Islet of Langerhans (tissue), 1 donor: ENCODE measurements around the gene PYGL.

Source experiments
- FAIRE-seq: peaks from one replicate; lab custom pipeline; 2011; peaks lifted over from hg19 to GRCh38; lab: Jason Lieb, UNC

The PYGL gene

GRCh38 chr14:50871228-50871627, 73.1 kb downstream of the PYGL start:
- no peak for FAIRE-seq

DNA sequence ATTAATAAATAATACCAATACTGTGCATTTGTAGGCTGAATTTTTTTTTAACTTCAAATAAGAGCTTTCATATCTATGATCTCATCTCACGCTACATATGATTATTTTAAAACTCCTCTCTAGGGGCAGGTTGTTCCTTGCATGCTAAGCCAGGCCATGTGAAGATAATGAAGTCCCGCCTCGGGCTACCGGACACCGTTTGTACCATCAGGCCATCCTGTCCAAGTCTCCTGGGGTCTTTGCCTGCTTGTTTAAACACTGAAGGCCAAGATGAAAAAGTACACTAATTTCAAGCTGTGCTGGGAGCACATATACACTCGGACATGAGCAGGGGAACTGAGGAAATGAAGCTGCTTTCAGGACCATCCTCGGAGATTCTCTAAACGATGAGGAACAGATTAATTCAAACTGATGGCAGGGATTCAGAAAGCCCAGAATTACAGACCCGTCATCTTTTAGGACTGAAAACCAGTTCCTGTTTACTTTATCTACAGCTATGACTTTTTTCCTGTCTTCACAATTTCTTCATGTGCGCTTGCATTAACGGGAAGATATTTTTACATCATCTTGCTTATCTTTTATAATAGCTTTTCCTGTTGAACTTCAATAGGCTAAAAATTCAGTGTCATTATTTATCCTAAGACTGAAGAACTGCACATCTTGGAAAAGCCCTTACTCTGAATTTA, 78.7 kb downstream of the PYGL start:
- no peak for FAIRE-seq

DNA sequence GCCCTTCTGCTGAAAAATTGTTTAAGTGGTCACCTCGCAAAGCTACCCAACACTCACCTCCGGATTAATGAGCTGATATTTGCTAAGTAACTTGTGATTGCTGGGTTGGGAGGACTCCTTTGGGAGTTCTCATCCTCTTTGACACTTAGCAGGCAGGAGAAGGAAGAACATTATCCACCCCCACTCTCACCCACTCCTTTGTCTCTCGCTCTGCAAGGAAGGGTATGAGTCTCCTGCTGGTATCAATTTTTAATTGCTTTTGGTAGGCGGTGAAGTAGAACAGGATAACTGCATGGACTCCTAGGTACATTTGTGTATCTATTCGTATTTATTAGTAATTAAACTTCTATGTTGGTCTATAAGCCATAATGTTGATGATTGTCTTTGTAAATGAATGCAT, 79.3 kb downstream of the PYGL start:
- no peak for FAIRE-seq

DNA sequence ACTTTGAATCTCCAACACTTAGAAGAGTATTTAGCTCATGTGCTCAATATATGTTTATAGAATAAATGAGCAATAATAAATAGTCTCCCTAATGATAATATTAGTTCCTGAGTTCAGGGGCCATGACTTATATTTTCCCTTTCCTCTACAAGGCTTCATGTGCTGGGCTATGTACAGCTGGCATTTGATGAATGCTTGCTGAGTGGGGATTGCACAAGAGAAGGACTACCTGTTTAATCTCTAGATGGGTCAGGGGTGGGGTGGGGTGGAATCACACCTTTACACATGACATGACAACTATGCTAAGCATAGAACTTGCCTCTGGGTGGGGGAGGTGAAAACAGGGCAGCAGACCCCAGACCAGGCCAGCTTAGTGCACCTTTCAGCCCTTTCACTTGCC, 80.0 kb downstream of the PYGL start:
- no peak for FAIRE-seq

DNA sequence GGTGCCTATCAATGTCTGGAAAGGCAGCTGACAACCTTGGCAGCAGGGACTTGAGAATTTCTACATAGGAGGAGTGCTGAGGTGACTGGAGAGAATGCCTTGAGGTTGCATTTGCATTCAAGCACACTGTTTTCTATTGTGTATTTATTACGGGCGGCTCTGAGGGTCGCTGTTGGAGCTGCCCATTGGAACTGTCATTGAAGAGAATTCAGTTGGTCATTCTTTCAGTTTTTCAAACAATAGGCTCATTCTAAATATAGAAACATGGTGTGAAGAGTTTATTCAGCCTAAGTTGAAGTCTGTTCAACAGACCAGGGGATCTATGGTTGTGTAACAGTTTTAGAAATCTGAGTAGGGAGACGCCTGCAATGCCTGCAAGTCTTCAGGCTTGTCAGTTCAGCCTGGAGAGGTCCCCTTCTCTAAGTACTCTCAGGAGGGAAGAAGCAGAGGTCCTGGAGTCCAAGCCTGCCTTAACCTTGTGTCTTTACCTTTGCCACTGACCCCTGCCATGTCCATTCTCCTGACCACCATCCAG, 82.2 kb downstream of the PYGL start:
- FAIRE-seq = no peak

GRCh38 chr14:50860478-50861086, 83.7 kb downstream of the PYGL start:
- peak; percentile 49 for FAIRE-seq

DNA sequence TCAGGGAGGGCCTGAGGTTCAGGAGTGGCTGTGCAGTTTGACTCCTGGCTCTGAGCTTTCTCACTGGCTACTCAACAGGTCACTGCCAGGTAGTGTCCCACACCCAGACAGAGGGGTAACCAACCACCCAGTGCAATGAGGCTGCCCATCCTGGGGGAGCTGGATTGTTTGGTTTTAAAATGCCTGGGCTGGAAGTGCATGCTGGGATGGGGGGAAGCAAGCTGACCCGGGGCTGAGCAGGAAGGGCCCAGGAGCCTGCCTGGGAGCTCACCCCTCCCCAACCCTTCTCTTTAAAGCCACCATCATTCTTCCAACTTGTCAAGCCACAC, 85.0 kb downstream of the PYGL start:
- FAIRE-seq = no peak

DNA sequence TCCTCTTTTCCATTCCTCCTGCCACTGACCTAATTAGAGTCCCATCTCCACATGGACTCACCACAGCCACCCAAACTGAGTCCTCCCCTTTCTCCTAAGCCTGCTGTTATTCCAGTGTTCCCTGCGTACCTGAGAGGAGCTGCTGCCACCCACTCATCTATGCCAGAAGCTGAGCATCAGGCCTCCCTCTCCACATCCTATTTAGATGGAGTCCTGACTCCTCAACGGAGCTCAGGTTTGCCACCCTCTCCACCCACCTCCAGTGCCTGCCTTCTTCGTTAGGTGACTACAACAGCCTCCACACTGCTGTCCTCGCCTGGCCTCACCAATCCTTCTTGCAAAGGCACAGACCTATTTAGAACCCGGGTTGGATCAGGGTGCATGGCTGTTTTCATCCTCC, 87.6 kb downstream of the PYGL start:
- FAIRE-seq = no peak

DNA sequence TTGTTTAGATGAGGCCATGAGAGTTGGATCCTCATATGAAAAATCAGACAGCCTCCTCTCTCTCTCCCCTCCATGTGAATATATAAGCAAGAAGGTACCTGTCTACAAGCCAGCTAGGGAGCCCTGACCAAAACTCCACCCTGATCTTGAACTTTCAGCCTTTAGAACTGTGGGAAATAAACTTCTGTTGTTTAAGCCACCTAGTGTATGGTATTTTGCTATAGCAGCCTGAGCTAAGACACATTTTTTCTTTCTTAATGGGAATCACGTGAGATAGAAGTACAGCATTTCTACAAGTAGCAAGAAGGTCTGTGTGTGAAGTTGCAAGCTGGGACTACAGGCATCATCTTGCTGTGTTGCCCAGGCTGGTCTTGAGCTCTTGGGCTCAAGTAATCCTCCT, 88.7 kb downstream of the PYGL start:
- FAIRE-seq = no peak
